H1 (cell line): ENCODE data around the gene CTSH. TPM values are rescaled to one million over a fixed set of nuclear protein-coding genes. Genes with fewer than 3 reads are reported as not detected.

Experiments
- CTCF ChIA-PET: fragments of 300-600 bp; sonication (Branson Sonifier 250); formaldehyde crosslinking; loops from one replicate; lab custom pipeline; 2021; ENCODE audit not compliant: partially characterized antibody; lab: Charles Lee
- POLR2A ChIA-PET: fragments of 300-600 bp; sonication (Branson Sonifier 250); formaldehyde crosslinking; loops from one replicate; lab custom pipeline; 2021; ENCODE audit warnings: inconsistent platforms; ENCODE audit not compliant: partially characterized antibody; lab: Charles Lee
- DNase-seq, 2 experiments: peaks; one replicate each; pipeline versions ENCODE4 v3.0.0 to v3.0.0-alpha.2; 2010 to 2022; ENCODE audit warnings: low spot score in 2 of 2, low read depth in 1 of 2, mixed read lengths in 1 of 2
- FAIRE-seq: peaks from 2 replicates; lab custom pipeline; 2011; peaks lifted over from hg19 to GRCh38; lab: Jason Lieb, UNC
- H2AFZ ChIP-seq: 2 replicates; pipeline ENCODE4 v1.8.1; 2012; ENCODE audit warnings: low read length, inconsistent platforms
- H2AK5ac ChIP-seq: 2 replicates; pipeline ENCODE4 v1.6.1; 2013; ENCODE audit warnings: low read depth, low read length
- H2BK120ac ChIP-seq: replicated peaks from 2 replicates; pipeline ENCODE3; 2013; ENCODE audit warnings: low read depth, low read length, inconsistent platforms
- H2BK12ac ChIP-seq: 2 replicates; pipeline ENCODE4 v1.6.1; 2013; ENCODE audit warnings: low read depth, low read length
- H2BK15ac ChIP-seq: 2 replicates; pipeline ENCODE4 v1.6.1; 2013; ENCODE audit warnings: low read length
- H2BK20ac ChIP-seq: 2 replicates; pipeline ENCODE4 v1.6.1; 2013; ENCODE audit warnings: low read length
- H2BK5ac ChIP-seq: 2 replicates; pipeline ENCODE4 v1.6.1; 2013; ENCODE audit warnings: low read depth, low read length
- H3K14ac ChIP-seq: 2 replicates; pipeline ENCODE4 v1.6.1; 2013; ENCODE audit warnings: inconsistent platforms; ENCODE audit not compliant: insufficient read length
- H3K18ac ChIP-seq: 2 replicates; pipeline ENCODE4 v1.6.1; 2013; ENCODE audit warnings: low read length; ENCODE audit errors: extremely low read depth
- H3K23ac ChIP-seq: 2 replicates; pipeline ENCODE4 v1.6.1; 2013; ENCODE audit warnings: inconsistent platforms; ENCODE audit not compliant: insufficient read length
- H3K23me2 ChIP-seq: 2 replicates; pipeline ENCODE4 v1.6.1; 2013; ENCODE audit warnings: low read depth, low read length
- H3K27ac ChIP-seq: 2 replicates; pipeline ENCODE4 v1.6.1; 2011; ENCODE audit warnings: low read depth, low read length, inconsistent platforms
- H3K27me3 ChIP-seq, 4 experiments: replicated peaks in 1 of 4; 1 replicate in 1 of 4; 2 replicates in 3 of 4; pipeline versions ENCODE4 v1.6.1 to v1.8.1; 2011 to 2013; ENCODE audit warnings: low read length in 3 of 4, mild to moderate bottlenecking in 3 of 4, inconsistent platforms in 2 of 4, mixed read lengths in 2 of 4, moderate library complexity in 1 of 4; ENCODE audit not compliant: control insufficient read depth in 3 of 4, insufficient read depth in 3 of 4; ENCODE audit errors: extremely low read depth in 1 of 4
- H3K36me3 ChIP-seq, 4 experiments: 2 replicates each; pipeline versions ENCODE4 v1.6.1 to v1.8.1; 2011 to 2013; ENCODE audit warnings: mild to moderate bottlenecking in 4 of 4, low read length in 3 of 4, moderate library complexity in 2 of 4, control low read depth in 1 of 4, inconsistent platforms in 1 of 4; ENCODE audit not compliant: insufficient read depth in 4 of 4, control insufficient read depth in 2 of 4
- H3K4ac ChIP-seq: replicated peaks from 2 replicates; pipeline ENCODE3; 2013; ENCODE audit warnings: low read length, low read depth, mixed read lengths, inconsistent platforms; ENCODE audit not compliant: insufficient read length
- H3K4me1 ChIP-seq, 4 experiments: replicated peaks in 1 of 4; 1 replicate in 1 of 4; 2 replicates in 3 of 4; pipeline versions ENCODE4 v1.6.1 to v1.8.1; 2011 to 2013; ENCODE audit warnings: low read length in 3 of 4, inconsistent platforms in 2 of 4, mixed read lengths in 1 of 4; ENCODE audit not compliant: insufficient read depth in 4 of 4, control insufficient read depth in 3 of 4
- H3K4me2 ChIP-seq, 2 experiments: 2 replicates each; pipeline versions ENCODE4 v1.6.1 to v1.8.1; 2011 to 2013; ENCODE audit warnings: low read depth in 2 of 2, low read length in 2 of 2, control low read depth in 1 of 2, inconsistent platforms in 1 of 2, mild to moderate bottlenecking in 1 of 2; ENCODE audit not compliant: insufficient read depth in 1 of 2
- H3K4me3 ChIP-seq, 4 experiments: fragments of 200-600, 300-600 bp in 1 of 4; sonication (generic), shearing (Covaris generic), sonication (Bioruptor Twin) in 1 of 4; 2 replicates each; pipeline versions ENCODE4 v1.5.1 to v1.8.1; 2011 to 2016; ENCODE audit warnings: low read length in 4 of 4, low read depth in 3 of 4, control low read depth in 2 of 4, inconsistent platforms in 2 of 4, mild to moderate bottlenecking in 2 of 4, mixed read lengths in 1 of 4, moderate library complexity in 1 of 4; ENCODE audit not compliant: insufficient read depth in 2 of 4; ENCODE audit errors: extremely low read depth in 1 of 4
- H3K56ac ChIP-seq: replicated peaks from 2 replicates; pipeline ENCODE3; 2013; ENCODE audit warnings: low read depth, mild to moderate bottlenecking, mixed read lengths, low read length, inconsistent platforms; ENCODE audit not compliant: insufficient read length
- H3K79me1 ChIP-seq: 2 replicates; pipeline ENCODE4 v1.6.1; 2013; ENCODE audit warnings: low read depth, low read length, control low read depth
- H3K79me2 ChIP-seq, 2 experiments: 2 replicates each; pipeline versions ENCODE4 v1.6.1 to v1.8.1; 2012 to 2013; ENCODE audit warnings: low read length in 2 of 2, mild to moderate bottlenecking in 2 of 2, inconsistent platforms in 1 of 2; ENCODE audit not compliant: insufficient read depth in 2 of 2, control insufficient read depth in 1 of 2
- H3K9ac ChIP-seq, 4 experiments: replicated peaks in 1 of 4; 1 replicate in 1 of 4; 2 replicates in 3 of 4; pipeline versions ENCODE4 v1.6.1 to v1.8.1; 2011 to 2013; ENCODE audit warnings: low read depth in 3 of 4, low read length in 3 of 4, control low read depth in 2 of 4, mild to moderate bottlenecking in 2 of 4, moderate library complexity in 2 of 4, inconsistent platforms in 1 of 4; ENCODE audit errors: extremely low read depth in 1 of 4
- H3K9me3 ChIP-seq, 2 experiments: 2 replicates each; pipeline versions ENCODE4 v1.6.1 to v1.8.1; 2012 to 2013; ENCODE audit warnings: mild to moderate bottlenecking in 2 of 2, moderate library complexity in 2 of 2, control low read depth in 1 of 2, inconsistent platforms in 1 of 2, low read depth in 1 of 2, low read length in 1 of 2, mixed read lengths in 1 of 2; ENCODE audit not compliant: insufficient read depth in 2 of 2
- H4K20me1 ChIP-seq, 2 experiments: replicated peaks in 1 of 2; 2 replicates each; pipeline versions ENCODE3 to v1.8.1; 2011 to 2013; ENCODE audit warnings: inconsistent platforms in 2 of 2, low read length in 2 of 2, mild to moderate bottlenecking in 1 of 2; ENCODE audit not compliant: insufficient read depth in 2 of 2, control insufficient read depth in 1 of 2
- H4K5ac ChIP-seq: 2 replicates; pipeline ENCODE4 v1.6.1; 2013; ENCODE audit warnings: low read length, low read depth, mixed read lengths, inconsistent platforms; ENCODE audit not compliant: insufficient read length
- H4K8ac ChIP-seq: 2 replicates; pipeline ENCODE4 v1.8.0; 2013; ENCODE audit warnings: mild to moderate bottlenecking, moderate library complexity, low read length, inconsistent platforms; ENCODE audit not compliant: insufficient read depth; ENCODE audit errors: extremely low read depth
- H4K91ac ChIP-seq: replicated peaks from 2 replicates; pipeline ENCODE3; 2013; ENCODE audit warnings: low read length, mixed read lengths, inconsistent platforms; ENCODE audit not compliant: insufficient read length
- BACH1 ChIP-seq: IDR thresholded peaks from 2 replicates; pipeline ENCODE4 v1.6.1; 2012; ENCODE audit warnings: low read length, improper control_type of control experiment
- CREB1 ChIP-seq: IDR thresholded peaks from 2 replicates; pipeline ENCODE4 v1.6.1; 2012; ENCODE audit warnings: inconsistent platforms
- FOSL1 ChIP-seq: IDR thresholded peaks from 2 replicates; pipeline ENCODE4 v1.6.1; 2011; ENCODE audit warnings: mild to moderate bottlenecking, low read depth, low read length, moderate library complexity; ENCODE audit not compliant: insufficient read depth
- HDAC6 ChIP-seq: IDR thresholded peaks from one replicate; pipeline ENCODE4 v1.7.1; 2012; ENCODE audit warnings: low read depth, mild to moderate bottlenecking, inconsistent platforms, low read length, moderate library complexity
- SP4 ChIP-seq: IDR thresholded peaks from 2 replicates; pipeline ENCODE4 v1.6.1; 2012; ENCODE audit warnings: low read length, inconsistent platforms
- WGBS, 2 experiments: shearing (Covaris generic) in 1 of 2; methylation state at CpG; one replicate each; pipeline versions ENCODE4 v1.1.6 to v1.1.7; 2013 to 2015; ENCODE audit warnings: low lambda C conversion rate in 2 of 2, mixed read lengths in 2 of 2, inconsistent platforms in 1 of 2, low coverage in 1 of 2, missing lambda C conversion rate in 1 of 2; ENCODE audit not compliant: insufficient replicate concordance in 2 of 2, insufficient coverage in 1 of 2, insufficient read length in 1 of 2; ENCODE audit errors: extremely low coverage in 1 of 2, missing lambda C conversion rate in 1 of 2; 5-methylcytosine and 5-hydroxymethylcytosine counted together
- polyA plus RNA-seq, 7 experiments: library from polyadenylated mRNA; depleted of rRNA in 3 of 7; stranded (reverse) in 5 of 7; unstranded in 2 of 7; fragments of >200 nt in 5 of 7; fragments of 200-250 nt in 2 of 7; gene quantifications; 1 replicate in 5 of 7; 2 replicates in 1 of 7; 4 replicates in 1 of 7; pipeline versions ENCODE4 v1.2.1 to v1.2.3, GENCODE V29; 2011 to 2013; ENCODE audit warnings: missing spikeins in 2 of 7, mixed read lengths in 2 of 7
- total RNA-seq: library from RNA; stranded (reverse); fragmentation: NEBNext Ultra II Directional; extraction: Animal tissue kit (Norgen Biotek cat#: 25700); gene quantifications from 2 replicates; pipeline ENCODE4 v1.2.1, GENCODE V29; 2021

The CTSH gene
- total and polyA plus RNA-seq, 2 of the 8 experiments (the other 6 are each of a cell fraction or from before 2014, with no cell fraction given), result 34.0 to 36.8 TPM

DNA sequence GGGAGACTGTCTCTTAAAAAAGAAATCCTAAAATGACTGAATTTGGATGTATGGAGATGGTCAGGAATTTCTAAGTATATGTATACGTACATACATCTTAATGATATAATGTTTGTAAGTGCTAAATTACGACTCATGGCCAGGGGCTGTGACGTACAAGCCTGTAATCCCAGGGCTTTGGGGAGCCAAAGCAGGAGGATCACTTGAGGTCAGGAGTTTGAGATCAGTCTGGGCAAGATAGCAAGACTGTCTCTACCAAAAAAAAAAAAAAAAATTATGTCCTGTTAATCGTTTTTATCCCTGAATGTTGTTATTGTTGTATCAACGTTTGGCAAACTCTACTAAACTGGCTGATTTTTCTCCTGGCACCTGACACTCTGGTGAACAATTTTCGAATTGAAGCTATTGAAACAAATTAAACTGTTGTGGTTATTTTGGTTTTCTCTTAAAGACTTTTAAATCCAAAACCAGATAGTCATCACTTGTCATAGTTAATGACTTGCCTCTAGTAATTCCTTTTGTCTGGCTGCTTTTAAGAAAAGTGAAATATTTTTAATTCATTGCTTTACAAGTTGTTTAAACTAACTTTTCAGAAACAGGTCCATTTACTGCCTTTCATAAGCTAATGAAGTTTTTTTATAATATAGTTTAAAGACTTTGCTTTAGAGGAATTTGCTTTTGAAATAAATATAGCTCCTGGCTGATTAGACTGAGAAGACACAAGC lies 65.2 kb downstream of the CTSH start:
- Histone ChIP-seq H3K23me2 (peaks cover 3% of the 10 kb centered on the region; the same call in 1 of the 2 replicates), H4K5ac (no peak overlapping the region), H3K9me3 (no peaks in the 10 kb centered on the region), H4K8ac (no peak overlapping the region), H4K20me1 (peaks cover 34 to 51% of the 10 kb centered on the region in 2 experiments), H2BK15ac (no peak overlapping the region), H2AFZ (no peak overlapping the region), H3K79me2 (peaks cover 70 to 100% of the 10 kb centered on the region in 2 experiments), H3K79me1 (no peaks in the 10 kb centered on the region), H4K91ac (no peak overlapping the region), H2BK120ac (no peak overlapping the region), H3K27me3 (no peaks in the 10 kb centered on the region), H3K27ac (no peak overlapping the region), H3K18ac (no peak overlapping the region), H2BK5ac (no peak overlapping the region; the same call in 1 of the 2 replicates), H3K23ac (no peak overlapping the region), H3K4me2 (no peak overlapping the region), H3K14ac (no peak overlapping the region), H3K4me1 (peaks cover 1 to 11% (median 7%) of the 10 kb centered on the region in 4 experiments; a peak in 3 of 7 replicates), H3K4ac (no peak overlapping the region), H3K9ac (no peak overlapping the region), H3K56ac (no peak overlapping the region), H2BK20ac (no peak overlapping the region), H3K36me3 (peaks cover 2 to 50% (median 18%) of the 10 kb centered on the region in 4 experiments; a peak in 6 of 8 replicates), H2BK12ac (no peak overlapping the region), H2AK5ac (no peak overlapping the region), H3K4me3 (no peak overlapping the region)
- ChIA-PET CTCF (interaction anchor here (0.7 to 1.8 kb wide), 8 partner anchors 9 to 1949 kb away, joined by 3 to 6 read pairs (median 4); partner anchors contain the start of gene ADAMTS7), POLR2A (interaction anchor here (0.5 to 2.3 kb wide), 8 partner anchors 7 to 664 kb away, joined by 3 to 14 read pairs (median 3); partner anchors contain the start of gene MORF4L1)
- FAIRE-seq, result no peak
- WGBS, 2 experiments, result 77% methylated on average over 6 of the region's 6 CpGs; no CpG with 5 or more reads in 1 of the 2 experiments
- DNase-seq, result no peak
- TF ChIP-seq FOSL1 (no peak), BACH1 (no peak), HDAC6 (no peak), CREB1 (no peak), SP4 (no peak)
